ENCODE data around the gene BCR.

DNA sequence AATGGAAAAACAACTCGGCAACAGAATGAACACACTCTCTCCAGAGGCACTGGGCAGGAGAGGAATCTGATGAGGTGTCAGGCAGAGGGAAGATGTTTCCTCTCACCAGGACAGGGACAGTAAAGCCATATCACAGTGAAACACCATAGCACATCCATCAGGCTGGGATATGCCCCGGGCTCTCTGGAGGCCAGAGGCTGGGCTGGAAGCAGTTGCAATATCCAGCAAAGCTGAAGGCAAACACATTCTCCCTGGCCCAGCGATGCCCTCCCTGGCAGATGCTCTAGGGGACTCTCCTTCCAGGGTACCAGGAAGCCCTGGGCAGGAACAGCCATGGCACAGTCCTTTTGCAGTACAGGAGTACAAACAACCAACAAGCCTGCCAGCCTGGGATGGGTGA is 49.6 kb upstream of the BCR start:
- TF ChIP-seq EP300 (IDR thresholded peaks at IDR 0.05) (no peak), CTCF (IDR thresholded peaks at IDR 0.05) (no peak)
